ENCODE results near the gene C1orf35.
A peak's percentile ranks its signal among the peaks of the same experiment; 100 is the strongest.

The C1orf35 gene

DNA sequence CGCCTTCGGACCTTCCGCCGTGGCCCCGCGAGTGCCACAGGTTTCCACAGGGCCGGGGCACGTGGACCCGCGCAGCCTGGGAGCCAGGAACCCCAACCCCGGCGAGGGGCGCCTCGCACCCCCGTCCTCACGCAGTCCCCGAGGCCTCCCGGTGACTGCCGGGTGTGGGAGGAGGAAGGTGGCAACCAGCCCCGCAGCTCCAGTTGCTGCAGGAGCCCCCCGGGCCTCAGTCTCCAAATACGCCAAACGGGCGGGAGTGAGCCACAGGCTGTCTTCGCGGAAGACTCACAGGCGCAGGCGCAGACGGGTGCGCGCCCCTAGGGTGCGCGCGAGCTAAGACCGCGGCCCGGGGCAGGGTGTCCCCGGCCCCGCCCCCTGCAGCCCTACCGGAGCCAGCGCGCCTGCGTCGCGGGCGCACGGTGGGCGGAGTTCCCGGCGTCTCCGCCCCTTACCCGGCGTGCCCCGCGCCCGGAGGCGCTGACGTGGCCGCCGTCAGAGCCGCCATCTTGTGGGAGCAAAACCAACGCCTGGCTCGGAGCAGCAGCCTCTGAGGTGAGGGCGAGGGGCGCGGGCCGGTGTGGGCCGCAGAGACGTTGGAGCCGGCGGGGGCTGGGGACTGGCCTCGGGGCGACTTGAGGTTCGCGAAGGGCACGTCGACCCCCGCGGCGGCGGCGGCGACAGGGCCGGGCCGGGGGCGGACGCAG, 20.8 kb downstream of the C1orf35 start, which contains the start of gene ARF1:
Gene ARF1 (plus strand): TSS at position 495 of the 704 bp plus-strand sequence. CDS start 14,407 bp downstream, outside the sequence.
- Histone ChIP-seq H3K4me3 (ENCODE audit: low read depth in 1 of 5, low read length in 5 of 5) (peak within 1 kb of the TSS; percentile 91 to 100 (median 93)), H3K9me3 (ENCODE audit: control insufficient read depth in 5 of 5, low read length in 5 of 5) (no peaks in the 10 kb centered on the region), H3K36me3 (ENCODE audit: control insufficient read depth in 5 of 5, insufficient read depth in 5 of 5, low read length in 5 of 5) (no peaks in the 10 kb centered on the region), H3K27me3 (ENCODE audit: control insufficient read depth in 5 of 5, insufficient read depth in 4 of 5, low read length in 5 of 5) (no peaks in the 10 kb centered on the region), H3K4me1 (ENCODE audit: control insufficient read depth in 5 of 5, insufficient read depth in 5 of 5, low read length in 5 of 5) (peaks cover 22 to 61% (median 53%) of the 10 kb centered on the region in 5 donors), H3K27ac (ENCODE audit: low read depth, low read length) (peak within 1 kb of the TSS; percentile 97), H3K9ac (ENCODE audit: low read length in 5 of 5) (peak within 1 kb of the TSS; percentile 40 to 99 (median 98))

DNA sequence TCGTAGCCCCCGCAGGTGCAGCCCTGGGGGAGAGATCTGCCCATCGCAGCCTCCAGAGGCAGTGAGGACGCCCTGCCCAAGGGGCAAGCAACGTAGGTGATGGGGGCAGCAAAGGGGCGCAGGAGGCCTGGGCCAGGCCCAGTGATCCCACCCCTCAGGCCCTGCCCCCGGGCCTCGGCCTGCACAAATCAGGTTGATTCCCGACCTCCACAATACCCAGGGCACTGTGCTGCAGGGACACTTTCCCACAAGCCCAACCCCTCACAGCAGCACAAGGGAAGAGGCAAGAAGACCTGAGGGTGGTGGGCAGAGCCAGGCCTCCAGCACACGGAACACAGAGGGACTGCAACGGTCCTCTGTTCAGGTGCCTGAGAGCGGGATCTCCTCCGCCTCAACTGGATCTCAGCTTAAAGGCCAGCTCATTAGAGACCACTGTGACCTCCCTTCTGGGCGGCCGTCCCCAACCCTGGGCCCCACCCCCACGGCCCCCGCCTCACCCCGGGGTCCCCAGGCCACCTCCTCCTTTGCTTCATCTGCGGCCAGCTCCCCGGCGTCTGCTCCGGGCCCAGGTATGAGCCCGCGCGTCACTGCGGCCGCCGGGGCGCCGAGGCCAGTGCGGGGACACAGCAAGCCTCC, 21.4 kb downstream of the C1orf35 start:
- H3K27ac ChIP-seq (ENCODE audit: low read depth, low read length), result peak overlapping the region; percentile 97
- H3K4me3 ChIP-seq (ENCODE audit: low read depth in 1 of 5, low read length in 5 of 5), result peak overlapping the region; percentile 80 to 100 (median 91)
- no peaks in the 10 kb centered on the region for H3K36me3 ChIP-seq (ENCODE audit: control insufficient read depth in 5 of 5, insufficient read depth in 5 of 5, low read length in 5 of 5)
- H3K9me3 ChIP-seq (ENCODE audit: control insufficient read depth in 5 of 5, low read length in 5 of 5), result no peaks in the 10 kb centered on the region
- peak overlapping the region in 4 of 5 donors; percentile 78 to 98 (median 84) for H3K9ac ChIP-seq (ENCODE audit: low read length in 5 of 5)
- H3K4me1 ChIP-seq (ENCODE audit: control insufficient read depth in 5 of 5, insufficient read depth in 5 of 5, low read length in 5 of 5), result peaks cover 22 to 54% (median 46%) of the 10 kb centered on the region in 5 donors
- no peaks in the 10 kb centered on the region for H3K27me3 ChIP-seq (ENCODE audit: control insufficient read depth in 5 of 5, insufficient read depth in 4 of 5, low read length in 5 of 5)

GRCh38 chr1:228081144-228081543, 22.0 kb downstream of the C1orf35 start:
- Histone ChIP-seq H3K9ac (ENCODE audit: low read length in 5 of 5) (peak overlapping the region in 4 of 5 donors; percentile 65 to 88 (median 76)), H3K27ac (ENCODE audit: low read depth, low read length) (no peak overlapping the region)

GRCh38 chr1:228079601-228080263, 23.4 kb downstream of the C1orf35 start:
- no peaks in the 10 kb centered on the region for H3K36me3 ChIP-seq (ENCODE audit: control insufficient read depth in 5 of 5, insufficient read depth in 5 of 5, low read length in 5 of 5)
- no peak overlapping the region for H3K27ac ChIP-seq (ENCODE audit: low read depth, low read length)
- H3K9me3 ChIP-seq (ENCODE audit: control insufficient read depth in 5 of 5, low read length in 5 of 5), result no peaks in the 10 kb centered on the region
- peaks cover 10 to 37% (median 26%) of the 10 kb centered on the region in 5 donors for H3K4me1 ChIP-seq (ENCODE audit: control insufficient read depth in 5 of 5, insufficient read depth in 5 of 5, low read length in 5 of 5)
- H3K9ac ChIP-seq (ENCODE audit: low read length in 5 of 5), result no peak overlapping the region
- H3K27me3 ChIP-seq (ENCODE audit: control insufficient read depth in 5 of 5, insufficient read depth in 4 of 5, low read length in 5 of 5), result no peaks in the 10 kb centered on the region
- H3K4me3 ChIP-seq (ENCODE audit: low read depth in 1 of 5, low read length in 5 of 5), result no peak overlapping the region

More at GRCh38 chr1:228081144-228081543, 22.0 kb downstream of the C1orf35 start:
- H3K4me3 ChIP-seq (ENCODE audit: low read depth in 1 of 5, low read length in 5 of 5), result peak overlapping the region; percentile 31 to 100 (median 91)
- H3K27me3 ChIP-seq (ENCODE audit: control insufficient read depth in 5 of 5, insufficient read depth in 4 of 5, low read length in 5 of 5), result no peaks in the 10 kb centered on the region
- no peaks in the 10 kb centered on the region for H3K36me3 ChIP-seq (ENCODE audit: control insufficient read depth in 5 of 5, insufficient read depth in 5 of 5, low read length in 5 of 5)
- H3K4me1 ChIP-seq (ENCODE audit: control insufficient read depth in 5 of 5, insufficient read depth in 5 of 5, low read length in 5 of 5), result peaks cover 22 to 48% (median 40%) of the 10 kb centered on the region in 5 donors
- H3K9me3 ChIP-seq (ENCODE audit: control insufficient read depth in 5 of 5, low read length in 5 of 5), result no peaks in the 10 kb centered on the region

- Histone ChIP-seq H3K36me3 (ENCODE audit: control insufficient read depth in 5 of 5, insufficient read depth in 5 of 5, low read length in 5 of 5) (no peaks in the 10 kb centered on the region), H3K27me3 (ENCODE audit: control insufficient read depth in 5 of 5, insufficient read depth in 4 of 5, low read length in 5 of 5) (peaks cover 0 to 2% (median 0%) of the 10 kb centered on the region in 5 donors), H3K9me3 (ENCODE audit: control insufficient read depth in 5 of 5, low read length in 5 of 5) (no peaks in the 10 kb centered on the region), H3K9ac (ENCODE audit: low read length in 5 of 5) (peak overlapping the region in 1 of 5 donors; percentile 25), H3K4me3 (ENCODE audit: low read depth in 1 of 5, low read length in 5 of 5) (no peak overlapping the region), H3K27ac (ENCODE audit: low read depth, low read length) (no peak overlapping the region), H3K4me1 (ENCODE audit: control insufficient read depth in 5 of 5, insufficient read depth in 5 of 5, low read length in 5 of 5) (peaks cover 7 to 30% (median 19%) of the 10 kb centered on the region in 5 donors)
These were observed 24.1 kb downstream of the C1orf35 start for GRCh38 chr1:228079013-228079412.

- Histone ChIP-seq H3K9ac (ENCODE audit: low read length in 5 of 5) (peak overlapping the region in 1 of 5 donors; percentile 35), H3K36me3 (ENCODE audit: control insufficient read depth in 5 of 5, insufficient read depth in 5 of 5, low read length in 5 of 5) (no peaks in the 10 kb centered on the region), H3K4me1 (ENCODE audit: control insufficient read depth in 5 of 5, insufficient read depth in 5 of 5, low read length in 5 of 5) (peaks cover 7 to 21% (median 12%) of the 10 kb centered on the region in 5 donors), H3K27ac (ENCODE audit: low read depth, low read length) (no peak overlapping the region), H3K27me3 (ENCODE audit: control insufficient read depth in 5 of 5, insufficient read depth in 4 of 5, low read length in 5 of 5) (peaks cover 0 to 8% (median 0%) of the 10 kb centered on the region in 5 donors), H3K9me3 (ENCODE audit: control insufficient read depth in 5 of 5, low read length in 5 of 5) (no peaks in the 10 kb centered on the region), H3K4me3 (ENCODE audit: low read depth in 1 of 5, low read length in 5 of 5) (no peak overlapping the region)
These were observed 25.4 kb downstream of the C1orf35 start for GRCh38 chr1:228077565-228078330.

- Histone ChIP-seq H3K9me3 (ENCODE audit: control insufficient read depth in 5 of 5, low read length in 5 of 5) (no peaks in the 10 kb centered on the region), H3K9ac (ENCODE audit: low read length in 5 of 5) (no peak overlapping the region), H3K27me3 (ENCODE audit: control insufficient read depth in 5 of 5, insufficient read depth in 4 of 5, low read length in 5 of 5) (peaks cover 0 to 15% (median 3%) of the 10 kb centered on the region in 5 donors), H3K36me3 (ENCODE audit: control insufficient read depth in 5 of 5, insufficient read depth in 5 of 5, low read length in 5 of 5) (no peaks in the 10 kb centered on the region), H3K27ac (ENCODE audit: low read depth, low read length) (no peak overlapping the region), H3K4me1 (ENCODE audit: control insufficient read depth in 5 of 5, insufficient read depth in 5 of 5, low read length in 5 of 5) (peaks cover 7 to 18% (median 12%) of the 10 kb centered on the region in 5 donors), H3K4me3 (ENCODE audit: low read depth in 1 of 5, low read length in 5 of 5) (no peak overlapping the region)
These were observed 26.2 kb downstream of the C1orf35 start for GRCh38 chr1:228076796-228077430.

DNA sequence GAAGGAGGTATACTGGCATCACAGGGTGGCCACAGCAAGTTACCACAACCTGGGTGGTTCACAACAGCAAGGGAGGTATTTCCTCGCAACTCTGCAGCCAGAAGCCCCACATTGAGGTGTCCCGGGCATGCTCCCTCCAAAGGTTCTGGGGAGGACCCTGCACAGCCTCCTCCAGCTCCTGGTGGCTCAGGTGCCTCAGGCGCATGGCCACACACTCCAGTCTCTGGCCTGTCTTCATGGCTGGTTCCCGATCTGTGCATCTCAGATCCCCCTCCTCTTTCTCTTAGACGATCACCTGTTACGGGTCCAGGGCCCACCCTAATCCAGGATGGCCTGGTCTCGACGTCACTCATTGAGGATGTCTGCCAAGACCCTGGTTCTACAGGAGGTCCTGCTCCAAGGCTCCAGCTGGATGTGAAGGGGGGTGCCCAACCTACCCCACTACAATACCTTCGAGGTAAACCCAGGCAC, 27.3 kb downstream of the C1orf35 start:
- no peaks in the 10 kb centered on the region for H3K36me3 ChIP-seq (ENCODE audit: control insufficient read depth in 5 of 5, insufficient read depth in 5 of 5, low read length in 5 of 5)
- H3K9ac ChIP-seq (ENCODE audit: low read length in 5 of 5), result no peak overlapping the region
- H3K27me3 ChIP-seq (ENCODE audit: control insufficient read depth in 5 of 5, insufficient read depth in 4 of 5, low read length in 5 of 5), result peaks cover under 1 to 21% (median 5%) of the 10 kb centered on the region in 5 donors
- peaks cover 0 to 8% (median 2%) of the 10 kb centered on the region in 5 donors for H3K4me1 ChIP-seq (ENCODE audit: control insufficient read depth in 5 of 5, insufficient read depth in 5 of 5, low read length in 5 of 5)
- no peaks in the 10 kb centered on the region for H3K9me3 ChIP-seq (ENCODE audit: control insufficient read depth in 5 of 5, low read length in 5 of 5)
- no peak overlapping the region for H3K27ac ChIP-seq (ENCODE audit: low read depth, low read length)
- no peak overlapping the region for H3K4me3 ChIP-seq (ENCODE audit: low read depth in 1 of 5, low read length in 5 of 5)

All from subcutaneous abdominal adipose tissue (tissue), 5 donors.